Activated CD4-positive, alpha-beta T cell treated with anti-CD3 and anti-CD28 coated beads, Interleukin-2, amount 10 ng/mL, durations not matched to agents 24 days and 14 days (primary cell): ENCODE measurements around the gene HPN. TPM values are rescaled to one million over a fixed set of nuclear protein-coding genes. Genes with fewer than 3 reads are reported as not detected.
"Not testable (repeated sequence)": the region's sequence is repeated elsewhere in the genome, so short reads cannot be mapped to it uniquely, and the experiment has no call there.

Source experiments
- DNase-seq: peaks from one replicate; pipeline ENCODE4 v3.0.0; 2022
- H3K27ac Mint-ChIP-seq: one replicate; pipeline ENCODE4 v1.8.0; 2022; ENCODE audit warnings: mild to moderate bottlenecking, mixed read lengths
- H3K27me3 Mint-ChIP-seq: one replicate; pipeline ENCODE4 v1.8.0; 2022; ENCODE audit warnings: mixed read lengths
- H3K36me3 Mint-ChIP-seq: one replicate; pipeline ENCODE4 v1.8.0; 2022; ENCODE audit warnings: low read depth, mild to moderate bottlenecking, mixed read lengths
- H3K4me1 Mint-ChIP-seq: one replicate; pipeline ENCODE4 v1.8.0; 2021; ENCODE audit warnings: mixed read lengths
- H3K4me3 Mint-ChIP-seq: one replicate; pipeline ENCODE4 v1.8.0; 2022; ENCODE audit warnings: mild to moderate bottlenecking, moderate library complexity, mixed read lengths
- H3K9me3 Mint-ChIP-seq: one replicate; pipeline ENCODE4 v1.8.0; 2021; ENCODE audit warnings: mixed read lengths
- intact Hi-C: fragments of 100-400 bp; cut with micrococcal nuclease; formaldehyde crosslinking; loops from one replicate; pipeline ENCODE4 v1.15.1; 2023
- total RNA-seq: library from RNA; stranded (reverse); gene quantifications from 2 replicates; pipeline ENCODE4 v1.2.3, GENCODE V29; 2022

Gene HPN
- total RNA-seq, 1 donor from 2014 or later: 0.09 TPM

GRCh38 chr19:35089554-35089953 lies 48.0 kb downstream of the HPN start:
- Mint-ChIP-seq H3K36me3 (no peaks in the 10 kb centered on the region), H3K27ac (no peak overlapping the region), H3K9me3 (no peaks in the 10 kb centered on the region), H3K27me3 (peaks cover 5% of the 10 kb centered on the region), H3K4me3 (no peak overlapping the region), H3K4me1 (no peaks in the 10 kb centered on the region)
- DNase-seq: no peak
- intact Hi-C loops: no loop called here

DNA sequence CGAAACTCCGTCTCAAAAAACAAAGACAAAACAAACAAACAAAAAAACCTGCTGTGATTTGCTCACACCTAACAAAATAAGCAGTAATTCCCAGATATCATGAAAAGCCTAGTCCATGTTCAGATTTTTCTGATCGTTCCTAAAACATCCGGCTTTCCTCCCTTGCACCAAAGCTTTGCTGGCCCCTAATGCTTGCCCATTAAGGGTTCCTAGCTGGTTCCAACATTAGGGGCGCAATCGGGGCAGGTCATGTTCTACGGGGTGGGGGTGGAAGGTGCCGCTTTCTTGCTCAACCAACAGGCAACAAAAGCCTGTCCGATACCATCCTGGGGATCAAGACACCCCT lies 48.6 kb downstream of the HPN start:
- Mint-ChIP-seq H3K4me1 (no peaks in the 10 kb centered on the region), H3K36me3 (no peaks in the 10 kb centered on the region), H3K27ac (no peak overlapping the region), H3K4me3 (no peak overlapping the region), H3K27me3 (peaks cover 5% of the 10 kb centered on the region), H3K9me3 (no peaks in the 10 kb centered on the region)
- no peak for DNase-seq
- intact Hi-C loops: loop anchor here (1.0 kb wide), 1 partner anchor 23 kb away; no protein-coding TSS in a partner anchor

GRCh38 chr19:35090506-35091214 lies 49.1 kb downstream of the HPN start:
- H3K4me1 Mint-ChIP-seq: no peaks in the 10 kb centered on the region
- peaks cover 5% of the 10 kb centered on the region for H3K27me3 Mint-ChIP-seq
- H3K27ac Mint-ChIP-seq: no peak overlapping the region
- no peak overlapping the region for H3K4me3 Mint-ChIP-seq
- intact Hi-C loops: loop anchor here (1.0 kb wide), 1 partner anchor 23 kb away; no protein-coding TSS in a partner anchor
- peak; percentile 77 for DNase-seq
- no peaks in the 10 kb centered on the region for H3K9me3 Mint-ChIP-seq
- no peaks in the 10 kb centered on the region for H3K36me3 Mint-ChIP-seq

- no peak for DNase-seq
- no peaks in the 10 kb centered on the region for H3K4me1 Mint-ChIP-seq
- intact Hi-C loops: no loop called here
- H3K9me3 Mint-ChIP-seq: no peaks in the 10 kb centered on the region
- peaks cover 5% of the 10 kb centered on the region for H3K27me3 Mint-ChIP-seq
- H3K36me3 Mint-ChIP-seq: no peaks in the 10 kb centered on the region
- H3K4me3 Mint-ChIP-seq: no peak overlapping the region
- no peak overlapping the region for H3K27ac Mint-ChIP-seq
Observed at GRCh38 chr19:35093430-35093829, 51.9 kb downstream of the HPN start.

GRCh38 chr19:35093941-35094647 lies 52.6 kb downstream of the HPN start:
- no peaks in the 10 kb centered on the region for H3K9me3 Mint-ChIP-seq
- H3K36me3 Mint-ChIP-seq: no peaks in the 10 kb centered on the region
- H3K4me1 Mint-ChIP-seq: no peaks in the 10 kb centered on the region
- DNase-seq: no peak
- intact Hi-C loops: no loop called here
- H3K4me3 Mint-ChIP-seq: no peak overlapping the region
- H3K27me3 Mint-ChIP-seq: peaks cover 5% of the 10 kb centered on the region
- H3K27ac Mint-ChIP-seq: no peak overlapping the region

DNA sequence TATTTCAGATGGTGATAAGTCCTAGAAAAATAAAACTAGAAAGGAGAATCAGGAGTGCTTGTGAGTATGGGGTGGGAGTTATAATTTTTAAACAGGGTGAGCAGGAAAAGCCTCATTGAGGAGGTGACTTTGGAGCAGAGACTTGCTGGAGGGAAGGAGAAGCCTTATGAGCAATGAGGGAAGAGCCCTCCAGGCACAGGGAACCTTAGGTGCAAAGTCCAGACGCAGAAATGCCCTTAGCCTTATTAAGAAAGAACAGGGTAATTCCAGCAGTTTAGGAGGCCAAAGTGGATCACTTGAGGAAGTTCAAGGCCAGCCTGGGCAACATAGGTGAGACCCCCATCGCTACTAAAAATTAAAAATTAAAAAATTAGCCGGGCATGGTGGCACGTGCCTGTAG lies 53.1 kb downstream of the HPN start:
- intact Hi-C loops: no loop called here
- Mint-ChIP-seq H3K9me3 (no peaks in the 10 kb centered on the region), H3K27me3 (peaks cover 5% of the 10 kb centered on the region), H3K36me3 (no peaks in the 10 kb centered on the region), H3K4me3 (no peak overlapping the region), H3K27ac (no peak overlapping the region), H3K4me1 (no peaks in the 10 kb centered on the region)
- DNase-seq: no peak

GRCh38 chr19:35095667-35096368 lies 54.3 kb downstream of the HPN start:
- DNase-seq: no peak
- Mint-ChIP-seq H3K36me3 (no peaks in the 10 kb centered on the region), H3K27ac (no peak overlapping the region), H3K4me1 (no peaks in the 10 kb centered on the region), H3K9me3 (no peaks in the 10 kb centered on the region), H3K4me3 (no peak overlapping the region), H3K27me3 (peaks cover 2% of the 10 kb centered on the region)
- intact Hi-C loops: no loop called here

DNA sequence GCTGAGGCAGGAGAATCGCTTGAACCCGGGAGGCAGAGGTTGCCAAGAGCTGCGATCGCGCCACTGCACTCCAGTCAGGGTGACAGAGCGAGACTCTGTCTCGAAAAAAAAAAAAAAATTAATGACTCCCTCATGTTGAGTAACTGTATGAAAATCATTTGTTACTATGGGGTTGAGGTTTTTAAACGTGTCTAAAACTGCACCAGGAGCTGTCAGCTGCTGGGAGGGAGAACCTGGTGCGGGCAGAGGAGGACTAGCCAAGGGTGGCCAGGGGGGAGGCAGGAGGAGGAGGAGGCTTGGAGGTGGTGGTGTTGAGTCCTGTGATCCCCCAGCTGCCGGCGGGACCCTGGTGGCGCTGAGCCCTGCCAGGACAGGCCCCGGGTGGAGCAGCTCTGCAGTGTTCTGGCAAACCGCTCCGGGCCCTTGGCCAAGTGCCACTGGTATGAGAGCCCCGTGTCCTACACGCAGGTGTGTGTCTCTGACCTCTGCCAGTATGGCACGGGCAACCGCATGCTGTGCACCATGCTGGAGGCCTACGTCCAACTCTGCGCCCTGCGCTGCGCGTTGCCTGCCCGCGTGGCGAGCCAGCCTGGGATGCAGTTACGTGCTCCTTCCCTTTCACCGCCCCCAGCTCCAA lies 57.0 kb downstream of the HPN start:
- Mint-ChIP-seq H3K4me1 (no peaks in the 10 kb centered on the region), H3K27ac (no peak overlapping the region), H3K4me3 (no peak overlapping the region), H3K36me3 (no peaks in the 10 kb centered on the region), H3K27me3 (peaks cover 2% of the 10 kb centered on the region), H3K9me3 (no peaks in the 10 kb centered on the region)
- no peak for DNase-seq
- intact Hi-C loops: no loop called here

DNA sequence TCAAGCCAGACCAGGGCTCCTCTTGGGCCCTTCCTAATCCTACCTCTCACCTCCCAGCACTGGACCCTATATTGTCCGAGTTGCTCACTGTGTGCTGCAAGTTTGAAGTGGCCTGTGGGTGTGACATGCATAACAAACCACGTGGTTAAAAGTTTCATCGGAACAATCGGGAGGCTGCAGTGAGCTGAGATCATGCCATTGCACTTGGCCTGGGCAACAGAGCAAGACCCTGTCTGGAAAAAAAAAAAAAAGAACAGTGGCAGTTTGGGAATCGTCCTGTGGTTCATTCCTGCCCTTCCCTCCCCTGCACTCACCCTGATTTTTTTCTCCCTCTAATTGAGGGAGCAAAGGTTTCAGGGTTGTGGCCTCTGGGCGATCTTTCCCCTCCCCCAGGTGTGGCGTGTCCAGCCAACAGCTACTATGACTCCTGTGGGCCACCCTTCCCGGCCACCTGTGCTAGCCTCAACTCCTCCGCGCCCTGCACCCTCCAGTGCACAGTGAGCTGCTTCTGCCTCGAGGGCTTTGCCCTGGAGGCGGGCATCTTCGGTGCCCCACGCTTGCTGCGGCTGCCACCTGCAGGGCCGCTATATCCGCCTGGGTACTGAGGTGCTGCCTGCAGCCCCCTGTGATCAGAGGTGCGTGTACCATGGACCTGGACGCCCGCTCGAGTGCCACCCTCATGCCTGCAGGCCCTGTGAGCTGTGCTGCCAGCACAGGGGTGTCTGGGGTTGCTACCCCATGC lies 57.8 kb downstream of the HPN start:
- Mint-ChIP-seq H3K9me3 (no peaks in the 10 kb centered on the region), H3K27me3 (peaks cover under 1% of the 10 kb centered on the region), H3K4me1 (no peaks in the 10 kb centered on the region), H3K27ac (no peak overlapping the region), H3K4me3 (no peak overlapping the region), H3K36me3 (no peaks in the 10 kb centered on the region)
- DNase-seq: no peak
- intact Hi-C loops: no loop called here

GRCh38 chr19:35099897-35100275 lies 58.4 kb downstream of the HPN start:
- intact Hi-C loops: no loop called here
- H3K27me3 Mint-ChIP-seq: no peaks in the 10 kb centered on the region

GRCh38 chr19:35100588-35101533 lies 59.3 kb downstream of the HPN start:
- no peak overlapping the region for H3K4me3 Mint-ChIP-seq
- no peaks in the 10 kb centered on the region for H3K4me1 Mint-ChIP-seq
- no peak for DNase-seq
- no peak overlapping the region for H3K27ac Mint-ChIP-seq
- H3K36me3 Mint-ChIP-seq: no peaks in the 10 kb centered on the region
- intact Hi-C loops: no loop called here
- no peaks in the 10 kb centered on the region for H3K9me3 Mint-ChIP-seq
- no peaks in the 10 kb centered on the region for H3K27me3 Mint-ChIP-seq

More at GRCh38 chr19:35099897-35100275, 58.4 kb downstream of the HPN start:
- Mint-ChIP-seq H3K27ac (no peak overlapping the region), H3K36me3 (no peaks in the 10 kb centered on the region), H3K4me3 (no peak overlapping the region), H3K4me1 (no peaks in the 10 kb centered on the region), H3K9me3 (no peaks in the 10 kb centered on the region)
- no peak for DNase-seq

DNA sequence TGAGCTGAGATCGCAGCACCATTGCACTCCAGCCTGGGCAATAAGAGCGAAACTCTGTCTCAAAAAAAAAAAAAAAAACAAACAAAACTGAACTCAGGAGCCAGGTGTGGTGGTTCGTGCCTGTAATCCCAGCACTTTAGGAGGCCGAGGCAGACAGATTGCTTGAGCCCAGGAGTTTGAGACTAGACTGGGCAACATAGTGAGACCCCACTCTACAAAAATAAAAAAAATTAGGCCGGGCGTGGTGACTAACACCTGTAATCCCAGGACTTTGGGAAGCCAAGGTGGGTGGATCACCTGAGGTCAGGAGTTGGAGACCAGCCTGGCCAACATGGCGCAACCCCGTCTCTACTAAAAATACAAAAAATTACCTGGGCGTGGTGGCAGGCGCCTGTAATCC lies 60.4 kb downstream of the HPN start:
- H3K4me1 Mint-ChIP-seq, H3K27me3 Mint-ChIP-seq, H3K36me3 Mint-ChIP-seq, H3K27ac Mint-ChIP-seq, DNase-seq, H3K9me3 Mint-ChIP-seq, intact Hi-C loops, H3K4me3 Mint-ChIP-seq: not testable (repeated sequence)

DNA sequence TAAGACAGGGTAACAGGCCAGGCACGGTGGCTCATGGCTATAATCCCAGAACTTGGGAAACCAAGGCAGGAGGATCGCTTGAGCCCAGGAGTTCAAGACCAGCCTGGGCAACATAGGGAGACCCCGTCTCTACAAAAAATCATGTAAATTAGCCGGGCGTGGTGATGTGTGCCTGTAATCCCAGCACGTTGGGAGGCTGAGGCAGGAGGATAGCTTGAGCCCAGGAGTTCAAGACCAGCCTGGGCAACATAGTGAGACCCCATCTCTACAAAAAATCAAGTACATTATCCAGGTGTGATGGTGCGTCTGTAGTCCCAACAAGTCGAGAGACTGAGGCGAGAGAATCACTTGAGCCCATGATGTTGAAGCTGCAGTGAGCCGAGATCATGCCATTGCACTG lies 62.1 kb downstream of the HPN start:
- H3K4me3 Mint-ChIP-seq, DNase-seq, H3K27ac Mint-ChIP-seq, H3K36me3 Mint-ChIP-seq, H3K27me3 Mint-ChIP-seq, H3K4me1 Mint-ChIP-seq, H3K9me3 Mint-ChIP-seq, intact Hi-C loops: not testable (repeated sequence)
